Sigmoid colon (tissue), 7 donors: ENCODE data around the gene CRYGA. TPM values are rescaled to one million over a fixed set of nuclear protein-coding genes. Genes with fewer than 3 reads are reported as not detected.

ENCODE experiments used
- DNase-seq: peaks from one replicate; pipeline ENCODE4 v3.0.0-alpha.2; 2019
- H3K27ac ChIP-seq, 4 donors: fragments of 200-600 bp; sonication (generic); one replicate each; pipeline ENCODE4 v1.5.1; 2016 to 2019; ENCODE audit warnings: mild to moderate bottlenecking in 1 of 4
- H3K27me3 ChIP-seq, 3 donors: fragments of 200-600 bp; sonication (generic); one replicate each; pipeline ENCODE4 v1.5.1; 2019; ENCODE audit warnings: mild to moderate bottlenecking in 1 of 3
- H3K36me3 ChIP-seq, 4 donors: fragments of 200-600 bp; sonication (generic); one replicate each; pipeline ENCODE4 v1.5.1; 2016 to 2019
- H3K4me1 ChIP-seq, 4 donors: fragments of 200-600 bp; sonication (generic); one replicate each; pipeline ENCODE4 v1.5.1; 2017 to 2019
- H3K4me3 ChIP-seq, 4 donors: fragments of 200-600 bp; sonication (generic); one replicate each; pipeline ENCODE4 v1.5.1; 2017 to 2019; ENCODE audit warnings: mild to moderate bottlenecking in 2 of 4, moderate library complexity in 1 of 4
- H3K9me3 ChIP-seq, 4 donors: fragments of 200-600 bp in 3 of 4; sonication (generic) in 3 of 4; one replicate each; pipeline versions ENCODE4 v1.5.1 to v1.6.1; 2013 to 2019
- EP300 ChIP-seq, 4 donors: sonication (generic); formaldehyde crosslinking; IDR thresholded peaks; one replicate each; pipeline ENCODE4 v1.6.1; 2017; ENCODE audit warnings: antibody characterized with exemption in 4 of 4
- POLR2A ChIP-seq, 2 donors: fragments of 450-650 bp; IDR thresholded peaks; one replicate each; pipeline ENCODE4 v1.6.1; 2016; ENCODE audit warnings: antibody characterized with exemption in 2 of 2, mild to moderate bottlenecking in 2 of 2, moderate library complexity in 2 of 2
- POLR2AphosphoS5 ChIP-seq, 4 donors: sonication (generic); formaldehyde crosslinking; IDR thresholded peaks; one replicate each; pipeline ENCODE4 v1.6.1; 2017; ENCODE audit warnings: antibody characterized with exemption in 4 of 4
- WGBS, 2 donors: extraction: QIAGEN DNeasy Blood & Tissue Kit; methylation state at CpG; one replicate each; pipeline ENCODE4 v1.1.7; 2013; 5-methylcytosine and 5-hydroxymethylcytosine counted together
- intact Hi-C: fragments of 100-400 bp; cut with DNase I; formaldehyde crosslinking; loops from one replicate; pipeline ENCODE4 v1.15.1; 2023
- polyA plus RNA-seq, 3 donors: library from polyadenylated mRNA; stranded (reverse); fragments of 200-250 nt; gene quantifications; one replicate each; pipeline ENCODE4 v1.2.3, GENCODE V29; 2013
- total RNA-seq, 4 donors: library from RNA; depleted of rRNA; stranded (reverse); fragments of >200 nt; gene quantifications; one replicate each; pipeline ENCODE4 v1.1.0, GENCODE V29; 2016
- TF ChIP-seq, protein P1 (sequence below), 4 experiments: fragments of 450-650 bp in 3 of 4; fragments of 200-600 bp in 1 of 4; IDR thresholded peaks; one replicate each; pipeline ENCODE4 v1.5.1; 2016 to 2019; ENCODE audit warnings: antibody characterized with exemption in 4 of 4, mild to moderate bottlenecking in 3 of 4, moderate library complexity in 2 of 4
- donor health status: healthy with polysubstance abuse.
- donor health status: Bipolar disorder and iron deficiency.
- donor health status: healthy.

CRYGA gene
- total and polyA plus RNA-seq, 7 donors: not detected

GRCh38 chr2:208186893-208187292, 23.5 kb upstream of the CRYGA start:
- DNase-seq: no peak
- 68 to 73% methylated on average over 2 of the region's 2 CpGs for WGBS, 2 donors
- TF ChIP-seq, protein P1, sequence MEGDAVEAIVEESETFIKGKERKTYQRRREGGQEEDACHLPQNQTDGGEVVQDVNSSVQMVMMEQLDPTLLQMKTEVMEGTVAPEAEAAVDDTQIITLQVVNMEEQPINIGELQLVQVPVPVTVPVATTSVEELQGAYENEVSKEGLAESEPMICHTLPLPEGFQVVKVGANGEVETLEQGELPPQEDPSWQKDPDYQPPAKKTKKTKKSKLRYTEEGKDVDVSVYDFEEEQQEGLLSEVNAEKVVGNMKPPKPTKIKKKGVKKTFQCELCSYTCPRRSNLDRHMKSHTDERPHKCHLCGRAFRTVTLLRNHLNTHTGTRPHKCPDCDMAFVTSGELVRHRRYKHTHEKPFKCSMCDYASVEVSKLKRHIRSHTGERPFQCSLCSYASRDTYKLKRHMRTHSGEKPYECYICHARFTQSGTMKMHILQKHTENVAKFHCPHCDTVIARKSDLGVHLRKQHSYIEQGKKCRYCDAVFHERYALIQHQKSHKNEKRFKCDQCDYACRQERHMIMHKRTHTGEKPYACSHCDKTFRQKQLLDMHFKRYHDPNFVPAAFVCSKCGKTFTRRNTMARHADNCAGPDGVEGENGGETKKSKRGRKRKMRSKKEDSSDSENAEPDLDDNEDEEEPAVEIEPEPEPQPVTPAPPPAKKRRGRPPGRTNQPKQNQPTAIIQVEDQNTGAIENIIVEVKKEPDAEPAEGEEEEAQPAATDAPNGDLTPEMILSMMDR (IDR thresholded peaks at IDR 0.05): no peak
- TF ChIP-seq POLR2A (IDR thresholded peaks at IDR 0.05): no peak
- TF ChIP-seq POLR2AphosphoS5 (IDR thresholded peaks at IDR 0.05): no peak
- no peak for TF ChIP-seq EP300 (IDR thresholded peaks at IDR 0.05)
- Histone ChIP-seq H3K4me1 (no peaks in the 10 kb centered on the region), H3K4me3 (no peak overlapping the region), H3K27ac (no peak overlapping the region), H3K9me3 (no peaks in the 10 kb centered on the region), H3K36me3 (no peaks in the 10 kb centered on the region), H3K27me3 (peaks cover 0 to 9% (median 0%) of the 10 kb centered on the region in 3 donors)
- intact Hi-C loops: no loop called here

- H3K36me3 ChIP-seq: no peaks in the 10 kb centered on the region
- TF ChIP-seq EP300 (IDR thresholded peaks at IDR 0.05) (no peak), POLR2A (IDR thresholded peaks at IDR 0.05) (no peak), POLR2AphosphoS5 (IDR thresholded peaks at IDR 0.05) (no peak)
- TF ChIP-seq, protein P1 (IDR thresholded peaks at IDR 0.05): no peak
- peaks cover 0 to 9% (median 0%) of the 10 kb centered on the region in 3 donors for H3K27me3 ChIP-seq
- no peak overlapping the region for H3K4me3 ChIP-seq
- no peak overlapping the region for H3K27ac ChIP-seq
- no peak for DNase-seq
- 60 to 71% methylated on average over 5 of the region's 5 CpGs for WGBS, 2 donors
- intact Hi-C loops: no loop called here
- H3K9me3 ChIP-seq: no peaks in the 10 kb centered on the region
- H3K4me1 ChIP-seq: no peaks in the 10 kb centered on the region
These were observed 23.1 kb upstream of the CRYGA start for GRCh38 chr2:208186465-208186864.

GRCh38 chr2:208183972-208184705, 20.8 kb upstream of the CRYGA start:
- no peak for TF ChIP-seq POLR2A (IDR thresholded peaks at IDR 0.05)
- no peak for TF ChIP-seq EP300 (IDR thresholded peaks at IDR 0.05)
- H3K27ac ChIP-seq: no peak overlapping the region
- intact Hi-C loops: no loop called here
- DNase-seq: no peak
- no peaks in the 10 kb centered on the region for H3K36me3 ChIP-seq
- no peak overlapping the region for H3K4me3 ChIP-seq
- no peaks in the 10 kb centered on the region for H3K4me1 ChIP-seq
- 56 to 66% methylated on average over 12 of the region's 12 CpGs for WGBS, 2 donors
- peaks cover 0 to 5% (median 0%) of the 10 kb centered on the region in 3 donors for H3K27me3 ChIP-seq
- no peaks in the 10 kb centered on the region for H3K9me3 ChIP-seq

DNA sequence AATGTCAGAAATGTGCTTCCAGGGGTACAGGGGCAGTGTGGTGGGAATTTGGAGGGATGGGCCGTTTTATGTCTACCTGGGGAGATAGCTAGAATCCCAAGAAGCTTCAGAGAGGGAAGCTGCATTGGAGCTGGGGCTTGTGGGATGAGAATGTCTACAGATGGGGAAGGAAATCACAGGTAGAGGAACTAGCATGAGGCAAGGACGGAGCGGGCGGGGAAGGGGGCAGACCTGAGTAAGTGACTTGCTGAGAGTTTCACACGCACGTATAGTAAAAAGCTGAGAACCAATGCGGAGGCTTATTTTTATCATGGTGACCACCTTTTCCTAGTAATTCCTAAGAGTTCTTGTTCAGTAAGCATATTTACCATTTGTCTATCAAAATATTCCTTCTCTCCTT, 20.1 kb upstream of the CRYGA start:
- WGBS, 2 donors: 61 to 82% methylated on average over 7 of the region's 7 CpGs
- no peak overlapping the region for H3K4me3 ChIP-seq
- TF ChIP-seq EP300 (IDR thresholded peaks at IDR 0.05): no peak
- TF ChIP-seq, protein P1 (IDR thresholded peaks at IDR 0.05): no peak
- TF ChIP-seq POLR2AphosphoS5 (IDR thresholded peaks at IDR 0.05): no peak
- no peak for TF ChIP-seq POLR2A (IDR thresholded peaks at IDR 0.05)

DNA sequence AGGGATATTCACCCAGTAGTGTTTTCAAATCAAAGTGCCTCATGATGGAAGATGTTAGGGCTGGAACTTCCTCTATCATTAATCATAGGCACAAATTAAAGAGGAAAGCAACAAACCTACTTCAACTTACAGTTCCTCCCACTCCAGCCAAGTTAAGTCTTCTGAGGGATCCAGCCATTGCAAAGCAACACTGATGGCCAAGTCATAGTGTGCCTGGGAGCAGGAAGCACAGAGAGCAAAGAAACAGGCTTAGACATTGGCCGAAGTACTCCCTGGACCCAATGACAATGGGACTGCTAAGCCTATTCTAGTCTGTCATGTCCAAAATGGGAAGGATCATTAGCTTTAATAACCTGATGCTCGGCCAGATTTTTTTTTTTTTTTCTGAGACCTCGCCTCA, 19.4 kb upstream of the CRYGA start:
- TF ChIP-seq POLR2AphosphoS5 (IDR thresholded peaks at IDR 0.05) (no peak), POLR2A (IDR thresholded peaks at IDR 0.05) (no peak), EP300 (IDR thresholded peaks at IDR 0.05) (no peak)
- TF ChIP-seq, protein P1 (IDR thresholded peaks at IDR 0.05): no peak
- Histone ChIP-seq H3K4me1 (no peaks in the 10 kb centered on the region), H3K4me3 (no peak overlapping the region), H3K36me3 (no peaks in the 10 kb centered on the region), H3K27me3 (peaks cover 0 to 5% (median 0%) of the 10 kb centered on the region in 3 donors), H3K9me3 (no peaks in the 10 kb centered on the region), H3K27ac (no peak overlapping the region)
- DNase-seq: no peak
- WGBS, 2 donors: 91% methylated on average over 3 of the region's 3 CpGs
- intact Hi-C loops: no loop called here

More for the DNA sequence above, 20.1 kb upstream of the CRYGA start:
- no peaks in the 10 kb centered on the region for H3K4me1 ChIP-seq
- no peaks in the 10 kb centered on the region for H3K36me3 ChIP-seq
- DNase-seq: no peak
- H3K9me3 ChIP-seq: no peaks in the 10 kb centered on the region
- intact Hi-C loops: no loop called here
- H3K27me3 ChIP-seq: peaks cover 0 to 5% (median 0%) of the 10 kb centered on the region in 3 donors
- H3K27ac ChIP-seq: no peak overlapping the region
